ENCODE data around the gene KIAA0586.
"Not testable (repeated sequence)": the region's sequence is repeated elsewhere in the genome, so short reads cannot be mapped to it uniquely, and the experiment has no call there.

The KIAA0586 gene

GRCh38 chr14:58547649-58548048, 120.1 kb downstream of the KIAA0586 start:
- DNase-seq (ENCODE audit: low read depth in 2 of 2): no peak

DNA sequence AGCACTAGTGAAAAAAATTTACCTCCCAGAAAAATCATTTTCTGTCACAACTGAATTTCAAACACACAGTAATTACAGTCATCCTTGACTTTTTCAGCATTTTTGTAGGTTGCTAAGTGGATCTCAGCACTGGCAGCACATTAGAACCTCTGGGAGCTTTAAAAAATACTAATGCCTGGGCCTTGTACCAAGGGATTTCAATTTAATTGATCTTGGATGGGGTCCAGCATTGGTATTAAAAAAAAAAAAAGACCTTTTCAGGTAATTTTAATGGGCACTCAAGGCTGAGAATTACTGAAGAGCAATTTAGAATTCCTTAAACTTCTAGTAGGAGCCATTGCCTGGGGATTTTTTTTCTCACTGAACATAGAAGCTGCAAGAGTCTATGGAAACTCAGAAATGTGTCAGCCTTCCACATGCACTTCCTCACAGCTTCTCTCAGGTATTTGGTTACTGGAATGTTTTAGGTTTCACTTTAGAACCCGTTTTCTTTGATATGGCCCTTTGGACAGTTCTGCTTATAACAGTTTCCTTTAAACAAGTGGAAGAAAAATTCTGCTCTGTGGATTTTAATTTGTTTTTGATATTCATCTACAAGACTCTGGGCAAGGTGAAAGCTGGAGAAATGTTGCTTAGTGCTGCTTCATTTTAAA, 121.7 kb downstream of the KIAA0586 start:
- DNase-seq (ENCODE audit: low read depth in 2 of 2): no peak

- DNase-seq (ENCODE audit: low read depth in 2 of 2): no peak
These were observed 126.4 kb downstream of the KIAA0586 start for GRCh38 chr14:58553959-58554358.

DNA sequence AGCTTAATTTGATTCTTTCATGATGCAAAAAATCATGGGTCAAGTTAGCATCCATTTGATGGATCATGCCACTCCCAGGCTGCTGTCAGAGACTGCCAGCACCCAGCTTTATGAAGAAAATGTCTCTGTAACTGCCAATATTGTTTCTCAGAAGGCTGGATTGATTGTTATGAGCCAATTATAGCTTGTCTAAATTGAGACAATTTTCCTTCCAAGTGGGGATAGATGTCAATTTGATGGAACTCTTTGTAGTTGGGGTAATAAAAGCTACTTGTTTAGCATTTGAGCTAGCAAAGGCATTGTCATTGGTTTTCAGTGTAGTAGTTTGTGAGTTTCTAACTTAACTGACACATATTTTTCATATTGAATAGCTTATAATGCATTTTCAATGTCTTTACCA, 128.1 kb downstream of the KIAA0586 start:
- no peak for DNase-seq (ENCODE audit: low read depth in 2 of 2)

DNA sequence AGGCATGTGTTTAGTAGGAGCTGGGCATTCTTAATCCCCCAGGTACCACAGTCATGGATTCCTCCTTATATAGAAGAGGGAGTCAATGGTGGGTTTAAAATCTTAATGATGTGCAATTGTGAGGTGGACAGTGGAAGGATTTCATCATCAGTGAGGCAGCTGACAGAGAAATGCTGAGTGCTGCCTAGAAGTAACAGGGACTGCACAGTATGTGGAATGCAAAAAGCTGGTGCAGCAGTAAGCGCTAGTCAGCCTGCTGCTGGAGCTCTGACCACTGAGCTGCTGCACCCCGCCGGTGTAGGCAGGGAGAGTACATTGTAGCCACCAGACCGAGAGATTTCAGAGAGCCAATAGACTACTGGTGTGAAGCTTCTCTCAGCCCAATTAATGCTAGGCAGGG, 129.7 kb downstream of the KIAA0586 start:
- no peak for DNase-seq (ENCODE audit: low read depth in 2 of 2)

DNA sequence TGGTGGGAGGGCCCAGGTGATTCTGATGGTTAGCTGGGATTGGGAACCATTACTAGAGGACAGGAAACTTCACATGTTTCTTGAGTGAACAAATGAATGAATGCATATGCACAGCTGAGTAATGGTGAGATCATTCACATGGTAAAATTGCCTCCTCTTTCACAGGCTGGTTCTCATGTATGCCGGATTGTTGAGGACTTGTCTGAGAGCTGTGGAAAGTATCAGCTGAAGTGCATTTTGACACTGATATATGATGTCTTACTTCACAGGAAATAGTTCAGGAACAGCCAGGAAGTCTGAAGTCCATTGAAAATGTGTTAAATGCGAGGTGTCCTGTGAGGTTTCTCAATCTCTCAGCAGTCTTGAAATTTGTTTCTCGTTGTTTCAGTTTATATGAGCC, 132.7 kb downstream of the KIAA0586 start:
- DNase-seq (ENCODE audit: low read depth in 2 of 2): peak; percentile 39 to 45

GRCh38 chr14:58562141-58562540, 134.6 kb downstream of the KIAA0586 start:
- no peak for DNase-seq (ENCODE audit: low read depth in 2 of 2)

- no peak for DNase-seq (ENCODE audit: low read depth in 2 of 2)
These were observed 136.5 kb downstream of the KIAA0586 start for GRCh38 chr14:58563978-58564377.

DNA sequence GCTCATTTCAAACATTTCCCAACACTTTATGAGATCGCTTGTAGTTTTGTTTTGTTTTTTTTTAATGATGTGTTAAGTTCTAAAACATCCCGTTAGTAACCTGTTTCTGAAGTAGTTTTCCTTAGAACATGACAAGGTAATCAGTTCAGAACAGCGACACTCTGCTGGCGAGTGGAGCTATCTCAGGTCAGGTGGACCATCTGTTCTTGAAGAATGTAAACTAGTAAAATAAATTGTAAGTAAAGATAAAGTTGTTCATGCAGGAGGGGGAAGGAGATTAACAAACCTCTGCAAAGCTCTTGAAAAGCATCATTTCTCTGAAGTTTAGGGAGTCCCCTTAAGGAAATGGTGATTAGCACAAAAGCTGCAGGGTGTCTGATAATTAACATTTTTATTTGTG, 138.3 kb downstream of the KIAA0586 start:
- DNase-seq (ENCODE audit: low read depth in 2 of 2): no peak

DNA sequence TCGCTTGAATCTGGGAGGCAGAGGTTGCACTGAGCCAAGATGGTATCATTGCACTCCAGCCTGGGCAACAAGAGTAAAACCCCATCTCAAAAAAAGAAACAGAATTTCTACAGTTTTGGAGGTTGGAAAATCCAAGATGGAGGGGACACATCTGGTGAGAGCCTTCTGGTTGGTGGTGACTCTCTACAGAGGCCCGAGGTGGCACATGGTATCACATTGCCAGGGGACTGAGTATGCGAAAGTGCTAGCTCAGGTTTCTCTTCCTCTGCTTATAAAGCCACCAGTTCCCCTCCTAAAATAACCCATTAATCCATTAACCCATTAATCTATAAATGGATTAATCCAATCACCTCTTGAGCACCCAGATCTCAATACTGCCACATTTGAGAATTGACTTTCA, 139.5 kb downstream of the KIAA0586 start:
- no peak for DNase-seq (ENCODE audit: low read depth in 2 of 2)

GRCh38 chr14:58568322-58568721, 140.8 kb downstream of the KIAA0586 start:
- DNase-seq (ENCODE audit: low read depth in 2 of 2): no peak

GRCh38 chr14:58571256-58571655, 143.7 kb downstream of the KIAA0586 start:
- DNase-seq (ENCODE audit: low read depth in 2 of 2): no peak

- DNase-seq (ENCODE audit: low read depth in 2 of 2): no peak
These were observed 144.4 kb downstream of the KIAA0586 start for GRCh38 chr14:58571769-58572472.

GRCh38 chr14:58572473-58572853, 144.9 kb downstream of the KIAA0586 start:
- no peak for DNase-seq (ENCODE audit: low read depth in 2 of 2)

DNA sequence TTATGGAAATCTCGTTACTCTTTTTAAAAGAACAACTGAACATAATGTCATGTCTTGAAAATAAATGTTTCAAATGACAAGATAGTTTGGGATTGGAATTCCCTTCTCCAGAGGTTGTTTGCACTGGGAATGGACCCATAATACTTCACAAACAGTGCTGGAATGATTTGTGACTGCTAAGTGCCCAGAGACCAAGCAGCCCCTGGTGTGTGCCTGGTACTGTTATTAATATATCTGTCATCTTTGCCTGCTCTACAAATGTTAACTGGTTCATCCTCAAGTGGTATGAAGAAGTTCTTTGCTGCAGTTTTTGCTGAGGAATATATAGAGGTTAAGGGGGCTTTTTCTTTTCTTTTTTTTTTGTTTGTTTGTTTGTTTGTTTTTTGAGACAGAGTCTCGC, 145.3 kb downstream of the KIAA0586 start:
- no peak for DNase-seq (ENCODE audit: low read depth in 2 of 2)

- no peak for DNase-seq (ENCODE audit: low read depth in 2 of 2)
These were observed 147.1 kb downstream of the KIAA0586 start for GRCh38 chr14:58574623-58575022.

GRCh38 chr14:58575956-58576355, 148.4 kb downstream of the KIAA0586 start:
- no peak for DNase-seq (ENCODE audit: low read depth in 2 of 2)

DNA sequence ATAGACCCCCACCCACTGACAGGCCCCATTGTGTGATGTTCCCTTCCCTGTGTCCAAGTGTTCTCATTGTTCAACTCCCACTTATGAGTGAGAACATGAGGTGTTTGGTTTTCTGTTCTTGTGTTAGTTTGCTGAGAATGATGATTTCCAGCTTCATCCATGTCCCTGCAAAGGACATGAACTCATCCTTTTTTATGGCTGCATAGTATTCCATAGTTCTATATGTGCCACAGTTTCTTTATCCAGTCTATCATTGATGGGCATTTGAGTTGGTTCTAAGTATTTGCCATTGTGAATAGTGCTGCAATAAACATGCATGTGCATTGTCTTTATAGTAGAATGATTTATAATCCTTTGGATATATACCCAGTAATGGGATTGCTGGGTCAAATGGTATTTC, 152.5 kb downstream of the KIAA0586 start:
- DNase-seq (ENCODE audit: low read depth in 2 of 2): not testable (repeated sequence)

DNA sequence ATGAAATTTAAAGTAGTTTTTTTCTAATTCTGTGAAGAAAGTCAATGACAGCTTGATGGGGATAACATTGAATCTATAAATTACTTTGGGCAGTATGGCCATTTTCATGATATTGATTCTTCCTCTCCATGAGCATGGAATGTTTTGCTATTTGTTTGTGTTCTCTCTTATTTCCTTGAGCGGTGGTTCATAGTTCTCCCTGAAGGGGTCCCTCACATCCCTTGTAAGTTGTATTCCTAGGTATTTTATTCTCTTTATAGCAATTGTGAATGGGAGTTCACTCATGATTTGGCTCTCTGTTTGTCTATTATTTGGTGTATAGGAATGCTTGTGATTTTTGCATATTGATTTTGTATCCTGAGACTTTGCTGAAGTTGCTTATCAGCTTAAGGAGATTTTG, 153.9 kb downstream of the KIAA0586 start:
- not testable (repeated sequence) for DNase-seq (ENCODE audit: low read depth in 2 of 2)

DNA sequence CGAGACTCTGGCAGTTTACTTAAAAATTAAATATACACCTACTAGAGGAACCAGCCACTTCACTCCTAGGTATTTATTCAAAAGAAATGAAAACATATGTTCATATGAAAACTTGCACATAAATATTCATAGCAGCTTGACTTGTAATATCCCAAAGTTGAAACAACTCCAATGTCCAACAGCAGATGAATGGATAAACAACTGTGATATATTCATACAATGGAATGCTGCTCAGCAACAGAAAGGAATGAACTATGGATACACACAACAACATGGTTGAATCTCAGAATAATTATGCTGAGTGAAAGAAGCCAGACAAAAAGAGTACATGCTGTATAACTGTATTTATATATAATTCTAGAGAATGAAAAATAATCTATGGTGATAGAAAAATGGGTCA, 156.9 kb downstream of the KIAA0586 start:
- peak in 1 of 2 experiments; percentile 55 for DNase-seq (ENCODE audit: low read depth in 2 of 2)

DNA sequence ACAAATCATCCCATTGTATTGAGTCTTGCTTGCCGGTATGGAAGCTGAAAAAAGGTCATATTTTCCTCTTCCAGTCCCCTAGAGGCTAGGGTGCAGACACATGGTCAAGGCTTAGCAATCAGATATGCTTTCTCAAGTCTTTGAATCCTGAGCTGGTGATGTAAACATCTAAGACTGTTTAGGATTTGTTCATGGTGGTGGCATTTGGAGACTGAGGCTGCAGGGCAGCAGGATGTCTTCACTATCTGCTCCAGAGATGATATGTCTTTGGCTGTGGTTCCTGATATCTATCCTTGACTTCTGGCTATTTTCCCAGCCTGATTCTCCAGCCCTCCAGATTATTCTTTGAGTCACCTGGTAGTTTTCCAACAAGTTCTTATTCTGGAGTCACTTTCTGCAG, 159.8 kb downstream of the KIAA0586 start:
- peak; percentile 84 to 92 for DNase-seq (ENCODE audit: low read depth in 2 of 2)

DNA sequence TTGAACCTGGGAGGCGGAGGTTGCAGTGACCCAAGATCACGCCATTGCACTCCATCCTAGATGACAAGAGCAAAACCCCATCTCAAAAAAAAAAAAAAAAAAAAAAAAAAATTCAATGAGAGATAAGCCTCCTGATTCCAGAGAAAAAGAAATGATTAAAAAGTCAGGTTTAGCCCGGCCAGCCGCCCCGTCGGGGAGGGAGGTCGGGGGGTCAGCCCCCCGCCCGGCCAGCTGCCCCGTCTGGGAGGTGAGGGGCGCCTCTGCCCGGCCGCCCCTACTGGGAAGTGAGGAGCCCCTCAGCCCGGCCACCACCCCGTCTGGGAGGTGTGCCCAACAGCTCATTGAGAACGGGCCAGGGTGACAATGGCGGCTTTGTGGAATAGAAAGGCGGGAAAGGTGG, 160.8 kb downstream of the KIAA0586 start:
- DNase-seq (ENCODE audit: low read depth in 2 of 2): not testable (repeated sequence)

DNA sequence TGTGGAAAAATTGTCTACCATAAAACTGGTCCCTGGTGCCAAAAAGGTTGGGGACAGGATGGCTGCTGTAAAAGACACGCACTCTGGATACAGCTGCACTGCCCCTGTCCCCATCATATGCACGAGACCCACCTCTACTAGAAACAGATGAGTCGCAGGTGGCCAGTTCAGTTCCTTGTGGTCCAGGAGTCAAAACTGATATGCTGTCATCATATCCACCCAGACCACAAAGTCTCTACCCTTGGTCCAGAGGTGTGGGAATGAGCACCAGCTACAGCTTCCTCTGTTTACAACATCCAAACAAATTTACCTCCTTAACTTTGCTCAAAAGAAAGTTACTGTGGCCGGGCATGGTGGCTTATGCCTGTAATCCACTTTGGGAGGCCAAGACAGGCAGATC, 166.5 kb downstream of the KIAA0586 start:
- DNase-seq (ENCODE audit: low read depth in 2 of 2): no peak

- no peak for DNase-seq (ENCODE audit: low read depth in 2 of 2)
These were observed 169.5 kb downstream of the KIAA0586 start for GRCh38 chr14:58597041-58597440.
